ENCODE data around the gene DNAH10.
"Not testable (repeated sequence)": the region's sequence is repeated elsewhere in the genome, so short reads cannot be mapped to it uniquely, and the experiment has no call there.

Gene DNAH10

DNA sequence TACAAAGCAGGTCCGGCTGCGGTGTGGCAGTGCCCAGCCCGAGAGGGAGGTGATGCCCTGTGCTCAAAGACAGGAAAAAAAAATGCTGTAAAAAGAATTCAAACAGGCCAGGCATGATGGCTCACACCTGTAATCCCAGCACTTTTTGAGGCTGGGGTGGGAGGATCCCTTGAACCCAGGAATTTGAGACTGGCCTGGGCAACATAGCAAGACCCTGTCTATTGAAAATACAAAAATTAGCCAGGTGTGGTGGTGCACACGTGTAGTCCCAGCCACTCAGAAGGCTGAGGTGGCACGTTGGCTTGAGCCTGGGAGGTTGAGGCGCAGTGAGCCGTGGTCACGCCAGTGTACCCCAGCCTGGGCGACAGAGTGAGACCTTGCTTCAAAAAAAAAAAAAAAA lies 26.4 kb downstream of the DNAH10 start:
- Histone ChIP-seq H3K4me3 (ENCODE audit: insufficient read depth, low read depth, low read length) (no peak overlapping the region), H3K27me3 (ENCODE audit: control insufficient read depth, insufficient read depth, low read length, poor library complexity, severe bottlenecking) (no peaks in the 10 kb centered on the region), H3K9me3 (ENCODE audit: control insufficient read depth, low read length) (no peaks in the 10 kb centered on the region), H3K36me3 (ENCODE audit: control insufficient read depth, insufficient read depth, low read length) (no peaks in the 10 kb centered on the region), H3K27ac (ENCODE audit: insufficient read depth, low read depth, low read length, poor library complexity, severe bottlenecking) (no peak overlapping the region), H3K4me1 (ENCODE audit: control insufficient read depth, insufficient read depth, low read length) (no peaks in the 10 kb centered on the region)
- WGBS, 2 experiments, result 80 to 82% methylated on average over 9 of the region's 9 CpGs

GRCh38 chr12:123789422-123789821 lies 27.3 kb downstream of the DNAH10 start:
- 91 to 93% methylated on average over 8 of the region's 8 CpGs for WGBS, 2 experiments
- not testable (repeated sequence) for H3K9me3 ChIP-seq (ENCODE audit: control insufficient read depth, low read length); H3K4me1 ChIP-seq (ENCODE audit: control insufficient read depth, insufficient read depth, low read length); H3K36me3 ChIP-seq (ENCODE audit: control insufficient read depth, insufficient read depth, low read length); H3K4me3 ChIP-seq (ENCODE audit: insufficient read depth, low read depth, low read length); H3K27ac ChIP-seq (ENCODE audit: insufficient read depth, low read depth, low read length, poor library complexity, severe bottlenecking); H3K27me3 ChIP-seq (ENCODE audit: control insufficient read depth, insufficient read depth, low read length, poor library complexity, severe bottlenecking)

DNA sequence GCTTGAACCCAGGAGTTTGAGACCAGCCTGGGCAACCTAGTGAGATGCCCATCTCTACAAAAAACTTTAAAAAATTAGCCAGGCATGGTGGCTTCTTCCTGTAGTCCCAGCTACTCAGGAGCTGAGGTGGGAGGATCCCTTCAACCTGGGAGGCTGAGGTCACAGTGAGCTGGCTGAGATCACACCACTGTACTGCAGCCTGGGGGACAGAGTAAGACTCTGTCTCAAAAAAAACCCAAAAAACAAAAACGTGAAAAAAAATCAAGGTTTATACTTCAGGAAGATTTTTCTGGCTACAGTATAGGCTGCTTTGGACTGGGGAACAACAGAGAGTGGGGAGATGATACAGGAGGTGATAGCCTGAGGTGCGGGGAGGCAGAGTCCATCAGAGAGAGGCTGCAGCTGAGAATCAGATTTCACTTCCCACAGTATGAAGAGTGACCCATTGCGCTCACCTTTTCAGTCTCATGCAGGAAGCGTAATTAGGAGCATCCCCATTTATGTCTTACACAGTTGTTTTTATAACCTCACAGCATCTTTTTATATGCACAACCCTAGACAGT lies 28.9 kb downstream of the DNAH10 start:
- WGBS, 2 experiments, result 78 to 82% methylated on average over 4 of the region's 4 CpGs
- no peaks in the 10 kb centered on the region for H3K36me3 ChIP-seq (ENCODE audit: control insufficient read depth, insufficient read depth, low read length)
- no peaks in the 10 kb centered on the region for H3K4me1 ChIP-seq (ENCODE audit: control insufficient read depth, insufficient read depth, low read length)
- no peaks in the 10 kb centered on the region for H3K9me3 ChIP-seq (ENCODE audit: control insufficient read depth, low read length)
- H3K4me3 ChIP-seq (ENCODE audit: insufficient read depth, low read depth, low read length), result no peak overlapping the region
- no peak overlapping the region for H3K27ac ChIP-seq (ENCODE audit: insufficient read depth, low read depth, low read length, poor library complexity, severe bottlenecking)
- no peaks in the 10 kb centered on the region for H3K27me3 ChIP-seq (ENCODE audit: control insufficient read depth, insufficient read depth, low read length, poor library complexity, severe bottlenecking)

DNA sequence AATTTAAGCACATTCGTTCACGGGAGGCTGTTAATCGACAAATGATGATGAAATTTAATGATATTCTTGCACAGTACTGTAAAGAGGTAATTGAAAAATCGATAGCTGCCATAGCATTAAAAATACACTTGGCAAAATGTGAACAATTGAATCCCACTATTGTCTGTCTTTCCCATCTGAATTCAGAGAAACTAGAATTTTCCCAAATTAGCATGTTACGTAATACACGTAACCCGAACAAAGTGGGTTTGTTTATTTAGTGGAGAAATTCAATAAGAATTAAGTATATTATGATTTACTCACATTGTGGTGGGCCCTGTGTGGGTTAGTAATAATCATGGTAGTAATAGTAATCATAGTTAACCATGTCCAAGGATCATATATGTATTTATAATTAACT lies 31.9 kb downstream of the DNAH10 start:
- no peak overlapping the region for H3K4me3 ChIP-seq (ENCODE audit: insufficient read depth, low read depth, low read length)
- H3K36me3 ChIP-seq (ENCODE audit: control insufficient read depth, insufficient read depth, low read length), result no peaks in the 10 kb centered on the region
- H3K27me3 ChIP-seq (ENCODE audit: control insufficient read depth, insufficient read depth, low read length, poor library complexity, severe bottlenecking), result no peaks in the 10 kb centered on the region
- no peaks in the 10 kb centered on the region for H3K4me1 ChIP-seq (ENCODE audit: control insufficient read depth, insufficient read depth, low read length)
- 95 to 96% methylated on average over 4 to 5 of the region's 7 CpGs for WGBS, 2 experiments
- no peaks in the 10 kb centered on the region for H3K9me3 ChIP-seq (ENCODE audit: control insufficient read depth, low read length)
- H3K27ac ChIP-seq (ENCODE audit: insufficient read depth, low read depth, low read length, poor library complexity, severe bottlenecking), result no peak overlapping the region

GRCh38 chr12:123798518-123798917 lies 36.4 kb downstream of the DNAH10 start:
- Histone ChIP-seq H3K4me1 (ENCODE audit: control insufficient read depth, insufficient read depth, low read length) (no peaks in the 10 kb centered on the region), H3K4me3 (ENCODE audit: insufficient read depth, low read depth, low read length) (no peak overlapping the region), H3K27ac (ENCODE audit: insufficient read depth, low read depth, low read length, poor library complexity, severe bottlenecking) (no peak overlapping the region), H3K27me3 (ENCODE audit: control insufficient read depth, insufficient read depth, low read length, poor library complexity, severe bottlenecking) (no peaks in the 10 kb centered on the region), H3K9me3 (ENCODE audit: control insufficient read depth, low read length) (no peaks in the 10 kb centered on the region), H3K36me3 (ENCODE audit: control insufficient read depth, insufficient read depth, low read length) (no peaks in the 10 kb centered on the region)
- WGBS, 2 experiments, result 82 to 89% methylated on average over 1 to 2 of the region's 2 CpGs

- WGBS, 2 experiments, result 96% methylated on average over 13 of the region's 13 CpGs
- Histone ChIP-seq H3K9me3 (ENCODE audit: control insufficient read depth, low read length) (no peaks in the 10 kb centered on the region), H3K27me3 (ENCODE audit: control insufficient read depth, insufficient read depth, low read length, poor library complexity, severe bottlenecking) (no peaks in the 10 kb centered on the region), H3K27ac (ENCODE audit: insufficient read depth, low read depth, low read length, poor library complexity, severe bottlenecking) (no peak overlapping the region), H3K4me1 (ENCODE audit: control insufficient read depth, insufficient read depth, low read length) (no peaks in the 10 kb centered on the region), H3K4me3 (ENCODE audit: insufficient read depth, low read depth, low read length) (no peak overlapping the region), H3K36me3 (ENCODE audit: control insufficient read depth, insufficient read depth, low read length) (no peaks in the 10 kb centered on the region)
Measured at GRCh38 chr12:123799227-123799626, 37.1 kb downstream of the DNAH10 start.

GRCh38 chr12:123801573-123802178 lies 39.6 kb downstream of the DNAH10 start:
- Histone ChIP-seq H3K4me3 (ENCODE audit: insufficient read depth, low read depth, low read length) (no peak overlapping the region), H3K4me1 (ENCODE audit: control insufficient read depth, insufficient read depth, low read length) (no peaks in the 10 kb centered on the region), H3K27ac (ENCODE audit: insufficient read depth, low read depth, low read length, poor library complexity, severe bottlenecking) (no peak overlapping the region), H3K9me3 (ENCODE audit: control insufficient read depth, low read length) (no peaks in the 10 kb centered on the region), H3K27me3 (ENCODE audit: control insufficient read depth, insufficient read depth, low read length, poor library complexity, severe bottlenecking) (no peaks in the 10 kb centered on the region), H3K36me3 (ENCODE audit: control insufficient read depth, insufficient read depth, low read length) (no peaks in the 10 kb centered on the region)
- WGBS, 2 experiments, result 76 to 78% methylated on average over 8 of the region's 8 CpGs

- no peak overlapping the region for H3K4me3 ChIP-seq (ENCODE audit: insufficient read depth, low read depth, low read length)
- no peak overlapping the region for H3K27ac ChIP-seq (ENCODE audit: insufficient read depth, low read depth, low read length, poor library complexity, severe bottlenecking)
- H3K36me3 ChIP-seq (ENCODE audit: control insufficient read depth, insufficient read depth, low read length), result no peaks in the 10 kb centered on the region
- H3K27me3 ChIP-seq (ENCODE audit: control insufficient read depth, insufficient read depth, low read length, poor library complexity, severe bottlenecking), result no peaks in the 10 kb centered on the region
- WGBS, 2 experiments, result 91 to 93% methylated on average over 8 of the region's 8 CpGs
- H3K4me1 ChIP-seq (ENCODE audit: control insufficient read depth, insufficient read depth, low read length), result peaks cover 6% of the 10 kb centered on the region
- no peaks in the 10 kb centered on the region for H3K9me3 ChIP-seq (ENCODE audit: control insufficient read depth, low read length)
Measured at GRCh38 chr12:123805173-123805572, 43.1 kb downstream of the DNAH10 start.

GRCh38 chr12:123807002-123807401 lies 44.9 kb downstream of the DNAH10 start:
- WGBS, 2 experiments, result 67 to 69% methylated on average over 4 of the region's 4 CpGs

GRCh38 chr12:123807670-123808069 lies 45.6 kb downstream of the DNAH10 start:
- Histone ChIP-seq H3K4me1 (ENCODE audit: control insufficient read depth, insufficient read depth, low read length) (peaks cover 6% of the 10 kb centered on the region), H3K36me3 (ENCODE audit: control insufficient read depth, insufficient read depth, low read length) (no peaks in the 10 kb centered on the region), H3K9me3 (ENCODE audit: control insufficient read depth, low read length) (no peaks in the 10 kb centered on the region), H3K27me3 (ENCODE audit: control insufficient read depth, insufficient read depth, low read length, poor library complexity, severe bottlenecking) (no peaks in the 10 kb centered on the region), H3K27ac (ENCODE audit: insufficient read depth, low read depth, low read length, poor library complexity, severe bottlenecking) (no peak overlapping the region), H3K4me3 (ENCODE audit: insufficient read depth, low read depth, low read length) (no peak overlapping the region)
- 37 to 38% methylated on average over 2 of the region's 2 CpGs for WGBS, 2 experiments

More at GRCh38 chr12:123807002-123807401, 44.9 kb downstream of the DNAH10 start:
- H3K27me3 ChIP-seq (ENCODE audit: control insufficient read depth, insufficient read depth, low read length, poor library complexity, severe bottlenecking), result no peaks in the 10 kb centered on the region
- H3K27ac ChIP-seq (ENCODE audit: insufficient read depth, low read depth, low read length, poor library complexity, severe bottlenecking), result no peak overlapping the region
- H3K4me1 ChIP-seq (ENCODE audit: control insufficient read depth, insufficient read depth, low read length), result peaks cover 6% of the 10 kb centered on the region
- no peaks in the 10 kb centered on the region for H3K36me3 ChIP-seq (ENCODE audit: control insufficient read depth, insufficient read depth, low read length)
- H3K4me3 ChIP-seq (ENCODE audit: insufficient read depth, low read depth, low read length), result no peak overlapping the region
- H3K9me3 ChIP-seq (ENCODE audit: control insufficient read depth, low read length), result no peaks in the 10 kb centered on the region
